ENCODE data around the gene UBE2V1.
A peak's percentile ranks its signal among the peaks of the same experiment; 100 is the strongest.
"Not testable (repeated sequence)": the region's sequence is repeated elsewhere in the genome, so short reads cannot be mapped to it uniquely, and the experiment has no call there.

The UBE2V1 gene

GRCh38 chr20:50107796-50108331 is 5.1 kb downstream of the UBE2V1 start:
- POLR2A ChIA-PET (ENCODE audit: low non-redundant PET) = no interaction called here

DNA sequence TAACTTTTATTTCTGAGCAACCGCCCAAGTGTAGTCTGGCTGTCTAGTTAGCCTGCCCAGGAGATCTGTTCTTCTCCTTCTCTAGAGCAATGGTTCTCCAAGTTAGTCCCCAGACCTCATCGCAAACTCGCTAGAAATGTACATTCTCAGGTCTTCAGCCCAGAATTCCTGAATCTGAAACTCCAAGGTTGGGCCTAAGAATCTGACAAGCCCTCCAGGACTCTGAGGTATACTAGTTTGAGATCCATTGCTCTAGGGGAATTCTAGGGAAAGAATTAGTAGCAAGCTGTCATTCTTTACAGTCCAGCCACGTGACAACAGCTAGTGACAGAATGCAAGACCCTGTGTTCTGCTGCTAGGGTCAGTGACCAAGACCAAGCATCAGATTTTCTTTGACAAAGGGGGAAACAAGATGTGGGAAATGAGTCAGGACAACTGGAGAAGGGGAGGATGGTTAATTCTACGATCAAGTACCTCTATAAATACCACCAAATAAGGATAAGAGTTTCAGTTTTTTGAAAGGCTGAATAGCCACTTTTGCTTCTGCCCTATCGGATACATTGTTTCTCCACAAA is 5.8 kb downstream of the UBE2V1 start:
- POLR2A ChIA-PET (ENCODE audit: low non-redundant PET) = no interaction called here

More at GRCh38 chr20:50107796-50108331, 5.1 kb downstream of the UBE2V1 start:
- TF ChIP-seq, protein P1, sequence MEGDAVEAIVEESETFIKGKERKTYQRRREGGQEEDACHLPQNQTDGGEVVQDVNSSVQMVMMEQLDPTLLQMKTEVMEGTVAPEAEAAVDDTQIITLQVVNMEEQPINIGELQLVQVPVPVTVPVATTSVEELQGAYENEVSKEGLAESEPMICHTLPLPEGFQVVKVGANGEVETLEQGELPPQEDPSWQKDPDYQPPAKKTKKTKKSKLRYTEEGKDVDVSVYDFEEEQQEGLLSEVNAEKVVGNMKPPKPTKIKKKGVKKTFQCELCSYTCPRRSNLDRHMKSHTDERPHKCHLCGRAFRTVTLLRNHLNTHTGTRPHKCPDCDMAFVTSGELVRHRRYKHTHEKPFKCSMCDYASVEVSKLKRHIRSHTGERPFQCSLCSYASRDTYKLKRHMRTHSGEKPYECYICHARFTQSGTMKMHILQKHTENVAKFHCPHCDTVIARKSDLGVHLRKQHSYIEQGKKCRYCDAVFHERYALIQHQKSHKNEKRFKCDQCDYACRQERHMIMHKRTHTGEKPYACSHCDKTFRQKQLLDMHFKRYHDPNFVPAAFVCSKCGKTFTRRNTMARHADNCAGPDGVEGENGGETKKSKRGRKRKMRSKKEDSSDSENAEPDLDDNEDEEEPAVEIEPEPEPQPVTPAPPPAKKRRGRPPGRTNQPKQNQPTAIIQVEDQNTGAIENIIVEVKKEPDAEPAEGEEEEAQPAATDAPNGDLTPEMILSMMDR (conservative IDR thresholded peaks at IDR 0.05; ENCODE audit: low read depth) = no peak
- CTCF ChIA-PET = interaction anchor here (0.6 kb wide), 1 partner anchor 132 kb away, joined by 5 read pairs; no protein-coding TSS in a partner anchor
- DNase-seq (ENCODE audit: low spot score) = no peak
- no peak overlapping the region for H3K27ac ChIP-seq

GRCh38 chr20:50106669-50107068 is 6.3 kb downstream of the UBE2V1 start:
- POLR2A ChIA-PET (ENCODE audit: low non-redundant PET); DNase-seq (ENCODE audit: low spot score): not testable (repeated sequence)
- H3K27ac ChIP-seq = peak overlapping the region; percentile 49
- CTCF ChIA-PET = interaction anchor here (0.6 to 1.9 kb wide), 6 partner anchors 21 to 595 kb away, joined by 3 to 6 read pairs (median 3); no protein-coding TSS in a partner anchor

More for the DNA sequence above, 5.8 kb downstream of the UBE2V1 start:
- CTCF ChIA-PET = interaction anchor here (0.6 to 1.9 kb wide), 4 partner anchors 36 to 595 kb away, joined by 3 to 6 read pairs (median 4); no protein-coding TSS in a partner anchor
- TF ChIP-seq, protein P1 (conservative IDR thresholded peaks at IDR 0.05; ENCODE audit: low read depth) = no peak
- no peak overlapping the region for H3K27ac ChIP-seq
- DNase-seq (ENCODE audit: low spot score) = no peak

GRCh38 chr20:50103464-50104107 is 9.4 kb downstream of the UBE2V1 start:
- DNase-seq (ENCODE audit: low spot score) = peak; percentile 96
- POLR2A ChIA-PET (ENCODE audit: low non-redundant PET) = interaction anchor here (1.0 kb wide), 1 partner anchor 9 kb away, joined by 3 read pairs; no protein-coding TSS in a partner anchor
- CTCF ChIA-PET = interaction anchor here (0.6 to 1.5 kb wide), 4 partner anchors 17 to 1590 kb away, joined by 3 to 17 read pairs (median 3); no protein-coding TSS in a partner anchor
- peak overlapping the region; percentile 86 for H3K27ac ChIP-seq

GRCh38 chr20:50102551-50102950 is 10.4 kb downstream of the UBE2V1 start:
- DNase-seq (ENCODE audit: low spot score); POLR2A ChIA-PET (ENCODE audit: low non-redundant PET): not testable (repeated sequence)
- CTCF ChIA-PET = interaction anchor here (0.5 to 1.5 kb wide), 2 partner anchors 30 to 123 kb away, joined by 5 to 17 read pairs; no protein-coding TSS in a partner anchor
- peak overlapping the region; percentile 20 for H3K27ac ChIP-seq

DNA sequence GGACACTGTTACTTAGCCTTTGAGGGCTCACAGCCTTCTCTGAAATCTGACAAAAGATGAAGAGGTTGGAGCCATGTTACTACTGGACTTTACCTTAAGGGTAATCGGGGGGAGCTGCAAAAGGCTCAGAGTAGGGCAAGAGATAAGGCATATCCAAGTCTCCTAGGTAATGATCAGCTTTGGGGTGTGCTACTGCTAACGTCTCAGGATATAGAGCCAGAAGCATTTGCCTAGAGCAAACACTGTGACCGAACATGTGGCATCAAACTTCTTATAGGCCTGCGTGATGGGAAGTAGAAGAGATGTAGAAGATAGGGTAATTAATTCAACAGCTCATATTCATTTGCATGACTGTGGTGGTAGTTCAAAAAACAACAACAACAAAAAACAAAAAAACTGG is 11.1 kb downstream of the UBE2V1 start:
- TF ChIP-seq, protein P1 (conservative IDR thresholded peaks at IDR 0.05; ENCODE audit: low read depth) = no peak
- ChIA-PET CTCF (interaction anchor here (0.8 to 1.5 kb wide), 2 partner anchors 16 to 30 kb away, joined by 3 to 6 read pairs; no protein-coding TSS in a partner anchor), POLR2A (ENCODE audit: low non-redundant PET) (no interaction called here)
- H3K27ac ChIP-seq = no peak overlapping the region
- no peak for DNase-seq (ENCODE audit: low spot score)

DNA sequence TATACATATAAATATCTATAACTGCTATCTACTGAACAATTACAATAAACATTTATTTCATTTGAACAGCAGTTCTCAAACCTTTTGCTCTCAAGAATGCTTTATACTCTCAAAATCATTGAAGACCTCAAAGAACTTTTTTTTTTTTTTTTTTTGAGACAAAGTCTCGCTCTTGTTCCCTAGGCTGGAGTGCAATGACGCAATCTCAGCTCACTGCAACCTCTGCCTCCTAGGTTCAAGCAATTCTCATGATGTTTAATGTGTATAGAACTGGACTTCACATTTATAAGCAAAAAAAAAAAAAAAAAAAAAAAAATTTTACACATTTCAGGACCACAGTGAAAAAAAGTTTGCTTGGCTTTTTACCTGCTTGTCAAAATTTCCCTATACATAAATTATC is 11.7 kb downstream of the UBE2V1 start:
- TF ChIP-seq, protein P1 (conservative IDR thresholded peaks at IDR 0.05; ENCODE audit: low read depth) = no peak
- no peak overlapping the region for H3K27ac ChIP-seq
- POLR2A ChIA-PET (ENCODE audit: low non-redundant PET) = no interaction called here
- CTCF ChIA-PET = interaction anchor here (1.3 to 2.2 kb wide), 3 partner anchors 16 to 122 kb away, joined by 4 to 11 read pairs (median 6); no protein-coding TSS in a partner anchor
- no peak for DNase-seq (ENCODE audit: low spot score)
